Measurements from ENCODE around the gene ZIC5.

ZIC5 gene

GRCh38 chr13:99971576-99972189 lies at the start of gene ZIC5:
Gene ZIC5, minus strand, starts transcription at chr13:99971767. Its CDS starts 164 bp downstream, at chr13:99971603.
- in situ Hi-C loops (cut with MboI; ENCODE audit: low pct_unique_long_range_greater_than_20kb, low sequenced_read_pairs, unreplicated experiment): no loop called here
- DNase-seq (ENCODE audit: low spot score): no peak
- TF ChIP-seq, protein P1, sequence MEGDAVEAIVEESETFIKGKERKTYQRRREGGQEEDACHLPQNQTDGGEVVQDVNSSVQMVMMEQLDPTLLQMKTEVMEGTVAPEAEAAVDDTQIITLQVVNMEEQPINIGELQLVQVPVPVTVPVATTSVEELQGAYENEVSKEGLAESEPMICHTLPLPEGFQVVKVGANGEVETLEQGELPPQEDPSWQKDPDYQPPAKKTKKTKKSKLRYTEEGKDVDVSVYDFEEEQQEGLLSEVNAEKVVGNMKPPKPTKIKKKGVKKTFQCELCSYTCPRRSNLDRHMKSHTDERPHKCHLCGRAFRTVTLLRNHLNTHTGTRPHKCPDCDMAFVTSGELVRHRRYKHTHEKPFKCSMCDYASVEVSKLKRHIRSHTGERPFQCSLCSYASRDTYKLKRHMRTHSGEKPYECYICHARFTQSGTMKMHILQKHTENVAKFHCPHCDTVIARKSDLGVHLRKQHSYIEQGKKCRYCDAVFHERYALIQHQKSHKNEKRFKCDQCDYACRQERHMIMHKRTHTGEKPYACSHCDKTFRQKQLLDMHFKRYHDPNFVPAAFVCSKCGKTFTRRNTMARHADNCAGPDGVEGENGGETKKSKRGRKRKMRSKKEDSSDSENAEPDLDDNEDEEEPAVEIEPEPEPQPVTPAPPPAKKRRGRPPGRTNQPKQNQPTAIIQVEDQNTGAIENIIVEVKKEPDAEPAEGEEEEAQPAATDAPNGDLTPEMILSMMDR (IDR thresholded peaks at IDR 0.05; ENCODE audit: extremely low read depth, insufficient read depth, missing control alignments): no peak

GRCh38 chr13:100019780-100020356 lies 48.3 kb upstream of the ZIC5 start:
- no peak for DNase-seq (ENCODE audit: low spot score)
- in situ Hi-C loops (cut with MboI; ENCODE audit: low pct_unique_long_range_greater_than_20kb, low sequenced_read_pairs, unreplicated experiment): no loop called here
- TF ChIP-seq, protein P1 (IDR thresholded peaks at IDR 0.05; ENCODE audit: extremely low read depth, insufficient read depth, missing control alignments): no peak

DNA sequence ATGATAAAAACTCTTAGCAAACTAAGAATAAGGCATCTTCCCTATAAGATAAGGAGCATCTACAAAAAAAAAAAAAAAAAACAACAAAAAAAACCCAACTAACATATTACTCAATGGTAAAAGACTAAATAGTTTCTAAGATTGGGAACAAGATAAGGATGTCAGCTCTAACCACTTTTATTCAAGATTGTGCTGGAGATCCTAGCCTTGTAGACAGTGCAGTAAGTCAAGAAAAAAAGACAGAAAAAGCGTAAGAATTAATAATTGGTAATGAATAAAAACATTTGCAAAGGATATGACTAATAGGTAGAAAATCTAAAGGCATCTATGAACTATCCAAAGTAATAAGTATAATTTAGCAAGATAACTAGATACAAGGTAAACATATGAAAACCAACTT lies 43.1 kb upstream of the ZIC5 start:
- in situ Hi-C loops (cut with MboI; ENCODE audit: low pct_unique_long_range_greater_than_20kb, low sequenced_read_pairs, unreplicated experiment): no loop called here
- TF ChIP-seq, protein P1 (IDR thresholded peaks at IDR 0.05; ENCODE audit: extremely low read depth, insufficient read depth, missing control alignments): no peak
- no peak for DNase-seq (ENCODE audit: low spot score)

GRCh38 chr13:99998261-99998660 lies 26.7 kb upstream of the ZIC5 start:
- TF ChIP-seq, protein P1 (IDR thresholded peaks at IDR 0.05; ENCODE audit: extremely low read depth, insufficient read depth, missing control alignments): no peak
- in situ Hi-C loops (cut with MboI; ENCODE audit: low pct_unique_long_range_greater_than_20kb, low sequenced_read_pairs, unreplicated experiment): loop anchor here (25.0 kb wide), 2 partner anchors 239 to 514 kb away; no protein-coding TSS in a partner anchor
- DNase-seq (ENCODE audit: low spot score): no peak

DNA sequence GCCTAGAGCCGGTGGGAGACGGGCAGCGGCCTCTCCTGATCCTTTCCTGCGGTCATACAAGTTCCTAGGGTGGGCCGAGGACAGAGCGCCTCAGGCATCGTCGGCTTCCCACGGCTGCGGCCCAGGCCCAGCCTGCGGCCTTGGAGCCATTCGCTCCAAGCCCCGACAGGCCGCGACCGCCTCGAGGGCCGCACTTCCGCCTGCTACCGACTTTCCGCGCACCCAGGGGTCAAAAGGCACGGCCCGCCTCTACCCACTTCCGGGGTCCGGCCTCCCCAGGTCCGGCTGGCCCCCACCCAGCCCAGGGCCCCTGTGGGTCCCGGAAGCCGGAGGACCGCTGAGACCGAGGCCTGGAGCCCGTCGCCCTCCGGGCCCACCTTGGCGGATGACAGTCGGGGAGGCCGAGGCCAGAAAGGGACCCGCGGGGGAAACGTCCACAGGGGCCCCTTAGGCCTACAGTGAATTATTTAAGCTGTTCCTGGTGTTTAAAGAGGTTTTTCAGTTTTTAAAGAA lies 26.2 kb upstream of the ZIC5 start:
- in situ Hi-C loops (cut with MboI; ENCODE audit: low pct_unique_long_range_greater_than_20kb, low sequenced_read_pairs, unreplicated experiment): loop anchor here (25.0 kb wide), 2 partner anchors 240 to 515 kb away; no protein-coding TSS in a partner anchor
- TF ChIP-seq, protein P1 (IDR thresholded peaks at IDR 0.05; ENCODE audit: extremely low read depth, insufficient read depth, missing control alignments): no peak
- DNase-seq (ENCODE audit: low spot score): no peak

- peak; percentile 8 for DNase-seq (ENCODE audit: low spot score)
- TF ChIP-seq, protein P1 (IDR thresholded peaks at IDR 0.05; ENCODE audit: extremely low read depth, insufficient read depth, missing control alignments): no peak
- in situ Hi-C loops (cut with MboI; ENCODE audit: low pct_unique_long_range_greater_than_20kb, low sequenced_read_pairs, unreplicated experiment): loop anchor here (25.0 kb wide), 2 partner anchors 241 to 516 kb away; no protein-coding TSS in a partner anchor
Measured at GRCh38 chr13:99996381-99996973, 24.9 kb upstream of the ZIC5 start.
